OCI-LY7 (cell line): ENCODE measurements around the gene ARGLU1. TPM values are rescaled to one million over a fixed set of nuclear protein-coding genes. Genes with fewer than 3 reads are reported as not detected.
"Not testable (repeated sequence)": the region's sequence is repeated elsewhere in the genome, so short reads cannot be mapped to it uniquely, and the experiment has no call there.

ENCODE experiments used
- BruUV-seq: library from RNA; stranded (reverse); fragments of 400-500 nt; replicated peaks from 2 replicates; lab custom pipeline; 2021; lab: Mats Ljungman, UMichigan
- CTCF ChIA-PET: fragments of 300-600 bp; sonication (Branson Sonifier 250); formaldehyde crosslinking; loops from one replicate; lab custom pipeline; 2022; ENCODE audit warnings: antibody characterized with exemption; ENCODE audit not compliant: unreplicated experiment; lab: Charles Lee
- POLR2A ChIA-PET: fragments of 300-600 bp; sonication (Branson Sonifier 250); formaldehyde crosslinking; loops from one replicate; lab custom pipeline; 2022; ENCODE audit warnings: antibody characterized with exemption; lab: Charles Lee
- DNase-seq: peaks from one replicate; pipeline ENCODE4 v3.0.0-alpha.2; 2015; ENCODE audit warnings: low spot score
- H2AFZ ChIP-seq: fragments of 200-600 bp; sonication (generic), shearing (Covaris generic); 2 replicates; pipeline ENCODE4 v1.6.1; 2014; ENCODE audit warnings: mild to moderate bottlenecking, antibody characterized with exemption, low read length, moderate library complexity
- H3K27ac ChIP-seq: fragments of 200-600 bp; sonication (generic); 2 replicates; pipeline ENCODE4 v1.5.1; 2014; ENCODE audit warnings: mixed run types, low read depth, mild to moderate bottlenecking, moderate library complexity, low read length, inconsistent platforms; ENCODE audit not compliant: poor library complexity, severe bottlenecking
- H3K36me3 ChIP-seq: fragments of 200-600 bp; sonication (generic); 2 replicates; pipeline ENCODE4 v1.6.1; 2014; ENCODE audit warnings: mild to moderate bottlenecking, antibody characterized with exemption, low read length, moderate library complexity, mixed read lengths; ENCODE audit not compliant: insufficient read depth
- H3K4me1 ChIP-seq: fragments of 200-600 bp; sonication (generic); 2 replicates; pipeline ENCODE4 v1.5.1; 2014; ENCODE audit warnings: mild to moderate bottlenecking, low read length; ENCODE audit not compliant: insufficient read depth, poor library complexity, severe bottlenecking
- H3K4me2 ChIP-seq: fragments of 200-600 bp; sonication (generic); 2 replicates; pipeline ENCODE4 v1.6.1; 2014; ENCODE audit warnings: mild to moderate bottlenecking, low read length
- H3K4me3 ChIP-seq: fragments of 200-600 bp; sonication (generic); 2 replicates; pipeline ENCODE4 v1.5.1; 2014; ENCODE audit warnings: mild to moderate bottlenecking, low read depth, low read length; ENCODE audit not compliant: poor library complexity, severe bottlenecking
- H3K79me2 ChIP-seq: fragments of 200-600 bp; sonication (generic); 2 replicates; pipeline ENCODE4 v1.6.1; 2016; ENCODE audit warnings: low read depth, mild to moderate bottlenecking, low read length, moderate library complexity, mixed read lengths; ENCODE audit not compliant: insufficient read depth
- H3K9me2 ChIP-seq: fragments of 200-600 bp; sonication (generic); 2 replicates; pipeline ENCODE4 v1.6.1; 2016; ENCODE audit warnings: mild to moderate bottlenecking, low read length, mixed read lengths; ENCODE audit not compliant: insufficient read depth
- H3K9me3 ChIP-seq: fragments of 200-600 bp; sonication (generic); 2 replicates; pipeline ENCODE4 v1.6.1; 2014; ENCODE audit warnings: mild to moderate bottlenecking, mixed run types, low read length, mixed read lengths
- H4K20me1 ChIP-seq: fragments of 200-600 bp; sonication (generic); 2 replicates; pipeline ENCODE4 v1.6.1; 2014; ENCODE audit warnings: mild to moderate bottlenecking, antibody characterized with exemption, low read length, moderate library complexity, mixed read lengths; ENCODE audit not compliant: insufficient read depth
- EZH2phosphoT487 ChIP-seq: fragments of 200-600 bp; sonication (generic); IDR thresholded peaks from 2 replicates; pipeline ENCODE4 v1.6.1; 2018; ENCODE audit warnings: low read depth, borderline replicate concordance, mild to moderate bottlenecking, mixed run types, antibody characterized with exemption, low read length, moderate library complexity, mixed read lengths
- intact Hi-C: fragments of 100-400 bp; cut with micrococcal nuclease; formaldehyde crosslinking; loops from one replicate; pipeline ENCODE4 v1.10.0; 2022; ENCODE audit not compliant: unreplicated experiment
- total RNA-seq, 2 experiments: library from RNA; depleted of rRNA in 1 of 2; stranded (reverse); fragments of >200 nt in 1 of 2; shearing (Covaris generic) in 1 of 2; gene quantifications; 2 replicates each; pipeline ENCODE4 v1.2.3, GENCODE V29; 2014 to 2022
- TF ChIP-seq, protein P1 (sequence below): fragments of 200-600 bp; sonication (generic); conservative IDR thresholded peaks from 2 replicates; pipeline ENCODE4 v1.5.1; 2014; ENCODE audit warnings: mild to moderate bottlenecking, antibody characterized with exemption, low read length, moderate library complexity, mixed read lengths

ARGLU1 gene
- total RNA-seq, 2 experiments from 2014 or later = 71.6 to 71.9 TPM

DNA sequence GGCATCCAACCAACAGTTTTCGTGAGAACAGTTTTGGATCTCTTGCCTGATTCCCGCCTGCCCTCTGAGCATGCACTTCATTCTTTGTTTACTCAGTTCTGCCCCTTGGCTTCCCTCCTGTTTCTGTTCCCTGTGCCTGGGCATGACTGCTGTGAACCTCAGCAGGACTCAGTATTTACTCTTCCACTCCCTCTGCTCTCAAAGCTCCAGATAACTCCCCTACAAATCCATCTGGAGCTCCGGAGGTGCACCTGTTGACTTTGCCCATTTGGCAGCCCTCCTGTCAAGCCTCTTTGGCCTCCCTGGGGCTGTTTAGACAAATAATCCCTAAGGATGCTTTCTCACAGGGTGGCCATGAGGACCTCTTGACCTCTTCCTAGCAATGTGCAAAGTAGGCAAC is 34.2 kb upstream of the ARGLU1 start:
- no peak overlapping the region for H3K4me2 ChIP-seq
- H4K20me1 ChIP-seq = no peaks in the 10 kb centered on the region
- BruUV-seq = no TSS peak
- ChIA-PET CTCF (no interaction called here), POLR2A (no interaction called here)
- no peaks in the 10 kb centered on the region for H3K36me3 ChIP-seq
- no peaks in the 10 kb centered on the region for H3K4me1 ChIP-seq
- no peak overlapping the region for H2AFZ ChIP-seq
- H3K9me2 ChIP-seq = no peaks in the 10 kb centered on the region
- TF ChIP-seq, protein P1, sequence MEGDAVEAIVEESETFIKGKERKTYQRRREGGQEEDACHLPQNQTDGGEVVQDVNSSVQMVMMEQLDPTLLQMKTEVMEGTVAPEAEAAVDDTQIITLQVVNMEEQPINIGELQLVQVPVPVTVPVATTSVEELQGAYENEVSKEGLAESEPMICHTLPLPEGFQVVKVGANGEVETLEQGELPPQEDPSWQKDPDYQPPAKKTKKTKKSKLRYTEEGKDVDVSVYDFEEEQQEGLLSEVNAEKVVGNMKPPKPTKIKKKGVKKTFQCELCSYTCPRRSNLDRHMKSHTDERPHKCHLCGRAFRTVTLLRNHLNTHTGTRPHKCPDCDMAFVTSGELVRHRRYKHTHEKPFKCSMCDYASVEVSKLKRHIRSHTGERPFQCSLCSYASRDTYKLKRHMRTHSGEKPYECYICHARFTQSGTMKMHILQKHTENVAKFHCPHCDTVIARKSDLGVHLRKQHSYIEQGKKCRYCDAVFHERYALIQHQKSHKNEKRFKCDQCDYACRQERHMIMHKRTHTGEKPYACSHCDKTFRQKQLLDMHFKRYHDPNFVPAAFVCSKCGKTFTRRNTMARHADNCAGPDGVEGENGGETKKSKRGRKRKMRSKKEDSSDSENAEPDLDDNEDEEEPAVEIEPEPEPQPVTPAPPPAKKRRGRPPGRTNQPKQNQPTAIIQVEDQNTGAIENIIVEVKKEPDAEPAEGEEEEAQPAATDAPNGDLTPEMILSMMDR = no peak
- H3K27ac ChIP-seq = no peak overlapping the region
- no peaks in the 10 kb centered on the region for H3K79me2 ChIP-seq
- no peaks in the 10 kb centered on the region for H3K9me3 ChIP-seq
- intact Hi-C loops = no loop called here
- DNase-seq = no peak
- H3K4me3 ChIP-seq = no peak overlapping the region

DNA sequence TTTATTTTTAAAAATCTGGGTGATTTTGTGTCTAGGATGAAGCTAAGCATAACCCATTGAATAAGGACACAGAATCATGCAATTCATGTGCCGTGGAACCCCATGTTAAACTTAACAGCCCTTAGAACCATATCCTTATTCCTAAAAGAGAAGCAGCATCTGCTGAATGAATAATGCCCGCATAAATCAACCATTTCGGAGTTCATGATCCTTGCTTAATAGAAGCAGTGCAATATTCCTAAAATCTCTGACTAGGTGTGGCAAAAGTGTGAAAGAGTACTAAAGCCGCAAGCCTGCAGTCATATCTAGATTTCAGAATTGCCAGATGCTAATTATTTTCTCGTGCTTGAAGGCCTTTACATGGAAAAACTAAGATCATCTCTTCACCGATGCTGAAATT is 33.6 kb upstream of the ARGLU1 start:
- H3K9me3 ChIP-seq = no peaks in the 10 kb centered on the region
- CTCF ChIA-PET = no interaction called here
- no peak overlapping the region for H2AFZ ChIP-seq
- no peaks in the 10 kb centered on the region for H3K9me2 ChIP-seq
- DNase-seq = no peak
- no peaks in the 10 kb centered on the region for H4K20me1 ChIP-seq
- no peak for TF ChIP-seq EZH2phosphoT487
- TF ChIP-seq, protein P1 = no peak
- no peak overlapping the region for H3K27ac ChIP-seq
- H3K4me3 ChIP-seq = no peak overlapping the region
- no peaks in the 10 kb centered on the region for H3K36me3 ChIP-seq
- POLR2A ChIA-PET = no interaction called here
- no peaks in the 10 kb centered on the region for H3K4me1 ChIP-seq
- no peaks in the 10 kb centered on the region for H3K79me2 ChIP-seq
- intact Hi-C loops = no loop called here
- H3K4me2 ChIP-seq = no peak overlapping the region
- no TSS peak for BruUV-seq

GRCh38 chr13:106600798-106601135 is 32.8 kb upstream of the ARGLU1 start:
- DNase-seq, POLR2A ChIA-PET, CTCF ChIA-PET, H3K4me2 ChIP-seq, H3K27ac ChIP-seq, H3K9me3 ChIP-seq, intact Hi-C loops, H3K9me2 ChIP-seq, H3K4me1 ChIP-seq, BruUV-seq, H3K79me2 ChIP-seq, H4K20me1 ChIP-seq, H2AFZ ChIP-seq, H3K4me3 ChIP-seq, H3K36me3 ChIP-seq: not testable (repeated sequence)
